ENCODE data around the gene ARL15.

ARL15 gene

DNA sequence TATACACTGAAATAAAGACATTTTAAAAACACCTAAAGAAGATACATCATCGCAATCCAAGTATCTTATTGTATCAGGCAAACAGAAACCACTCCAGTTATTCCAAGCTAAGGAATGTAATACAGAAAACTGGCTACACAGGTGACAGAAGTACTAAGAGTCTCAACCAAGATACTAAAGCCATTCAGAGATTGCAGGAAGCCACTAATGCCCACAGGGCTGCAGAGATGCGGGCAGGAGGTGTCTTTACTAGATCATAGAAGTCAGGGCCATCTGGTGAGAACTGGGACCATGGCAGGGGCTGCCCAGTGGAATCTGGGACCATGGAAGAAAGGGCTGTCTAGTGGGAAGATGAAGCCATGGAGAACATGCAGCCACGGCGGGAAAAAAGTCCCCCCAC lies 384.3 kb downstream of the ARL15 start:
- DNase-seq = no peak

GRCh38 chr5:53924392-53924791 lies 386.0 kb downstream of the ARL15 start:
- no peak for DNase-seq

DNA sequence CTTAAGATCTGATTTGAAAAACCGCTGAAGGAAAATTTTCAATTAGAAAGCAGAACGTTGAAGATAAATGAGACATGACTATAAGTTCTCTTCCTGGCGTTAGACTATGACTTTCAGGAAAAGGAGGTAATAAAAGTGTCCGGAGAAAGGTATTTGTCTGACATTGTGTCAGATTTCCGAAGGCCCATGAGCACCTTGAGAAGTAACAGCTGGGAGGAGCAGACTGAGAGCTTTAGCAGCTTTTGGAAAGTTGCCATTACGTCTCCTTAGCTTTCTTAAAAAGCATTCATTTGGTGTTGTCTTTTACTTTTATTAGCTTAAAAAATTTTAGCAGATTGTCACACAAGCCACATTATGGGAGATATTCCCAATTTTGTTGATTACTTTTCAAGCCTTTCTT lies 386.4 kb downstream of the ARL15 start:
- no peak for DNase-seq

DNA sequence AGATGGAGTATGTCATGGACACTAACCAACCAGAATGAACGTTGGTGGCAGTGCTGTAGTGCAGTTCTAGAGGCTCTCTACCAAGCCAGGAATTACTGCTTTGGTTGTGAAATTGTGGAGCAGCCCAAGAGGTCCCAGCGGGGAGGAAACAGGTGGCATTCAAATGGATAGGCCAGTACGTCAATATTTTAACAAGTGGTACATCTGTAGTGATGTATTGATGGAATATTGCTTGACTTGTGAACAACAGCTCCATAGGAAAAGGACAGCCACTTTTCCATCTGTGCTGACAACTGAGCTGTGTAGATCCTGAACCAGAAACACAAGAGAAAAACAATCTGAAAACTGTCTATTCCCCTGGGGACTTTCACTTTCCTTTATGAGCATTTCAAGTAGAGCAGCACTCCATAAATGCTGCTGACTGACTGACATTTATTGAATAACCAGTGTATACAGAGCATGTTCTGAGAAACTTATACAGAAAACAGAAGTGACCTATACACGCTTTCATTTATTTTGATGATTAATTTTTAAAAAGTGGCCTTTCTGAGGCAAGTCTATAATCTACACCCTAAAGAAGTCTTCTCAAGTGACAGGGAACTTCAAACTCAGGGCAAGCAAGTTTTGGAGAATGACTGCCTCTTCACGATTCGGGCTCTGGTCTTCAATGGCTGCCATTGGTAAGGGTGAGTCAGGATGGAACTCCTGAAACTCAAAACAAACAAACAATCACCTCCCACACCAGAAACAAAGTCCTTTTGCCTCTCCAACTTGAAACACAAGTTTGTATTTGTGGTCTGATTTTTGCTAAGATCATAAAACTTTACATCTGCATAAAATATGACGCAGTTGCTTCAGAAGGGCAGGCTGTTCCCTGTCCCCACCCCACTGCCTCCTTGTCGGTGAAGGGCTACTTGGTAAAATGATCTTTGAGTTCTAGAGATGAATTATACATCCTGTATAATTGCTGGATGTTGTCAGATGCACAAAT lies 387.6 kb downstream of the ARL15 start:
- DNase-seq = no peak

- no peak for DNase-seq
Measured at GRCh38 chr5:53917826-53918225, 392.5 kb downstream of the ARL15 start.

DNA sequence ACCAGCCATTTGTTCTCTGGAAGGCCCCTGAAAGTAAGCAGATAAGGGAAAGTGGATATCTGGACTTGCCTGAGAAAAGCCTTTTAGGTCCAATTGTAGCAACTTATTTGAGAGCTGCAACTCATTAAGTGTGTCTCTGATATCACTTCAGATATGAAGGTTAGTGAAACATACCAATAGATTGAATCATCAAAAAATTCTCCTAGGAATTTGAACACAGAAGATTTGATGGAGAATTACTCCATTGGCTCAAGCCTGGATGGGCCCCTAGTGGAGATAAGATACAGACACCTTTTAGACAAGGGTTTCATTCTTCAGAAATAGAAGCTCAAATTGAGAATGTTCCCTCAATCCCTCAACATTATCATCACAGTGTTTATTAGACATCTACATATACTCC lies 393.3 kb downstream of the ARL15 start:
- DNase-seq = no peak

DNA sequence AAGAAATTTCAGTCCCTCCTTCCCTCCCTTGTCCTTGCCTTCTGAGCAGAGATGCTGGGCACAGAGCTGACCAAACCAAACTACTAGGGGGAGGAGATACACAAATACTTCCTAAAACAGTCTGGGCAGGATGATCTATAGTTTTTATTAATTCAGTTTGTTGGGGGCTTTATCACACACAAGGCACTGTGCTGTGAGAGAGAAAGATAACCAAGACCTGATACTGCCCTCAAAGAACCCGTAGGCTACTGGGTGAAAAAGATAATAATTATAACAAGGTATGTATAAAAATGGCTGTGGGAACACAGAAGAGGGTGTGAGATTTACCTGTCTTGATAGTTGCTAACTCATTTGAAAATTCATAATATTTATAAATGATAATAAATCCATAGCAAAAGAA lies 395.3 kb downstream of the ARL15 start:
- no peak for DNase-seq

DNA sequence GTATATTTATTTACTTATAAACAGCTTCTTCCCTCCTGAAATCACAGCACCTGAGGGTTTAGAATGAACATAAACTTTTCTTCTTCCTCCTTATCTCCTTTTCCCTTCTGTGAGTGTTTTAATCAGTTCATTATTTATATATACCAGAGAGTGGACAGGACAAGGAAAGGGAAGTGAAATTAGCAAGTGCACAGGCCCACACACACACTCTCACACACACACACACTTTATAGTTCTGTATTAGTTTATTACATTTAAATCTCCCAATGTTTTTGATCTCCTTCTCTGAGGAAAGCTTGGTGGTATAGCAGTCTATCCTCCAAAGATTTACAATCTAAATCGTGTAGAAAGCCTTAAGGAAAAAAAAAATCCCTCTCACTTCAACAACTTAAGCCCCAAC lies 396.4 kb downstream of the ARL15 start:
- no peak for DNase-seq

DNA sequence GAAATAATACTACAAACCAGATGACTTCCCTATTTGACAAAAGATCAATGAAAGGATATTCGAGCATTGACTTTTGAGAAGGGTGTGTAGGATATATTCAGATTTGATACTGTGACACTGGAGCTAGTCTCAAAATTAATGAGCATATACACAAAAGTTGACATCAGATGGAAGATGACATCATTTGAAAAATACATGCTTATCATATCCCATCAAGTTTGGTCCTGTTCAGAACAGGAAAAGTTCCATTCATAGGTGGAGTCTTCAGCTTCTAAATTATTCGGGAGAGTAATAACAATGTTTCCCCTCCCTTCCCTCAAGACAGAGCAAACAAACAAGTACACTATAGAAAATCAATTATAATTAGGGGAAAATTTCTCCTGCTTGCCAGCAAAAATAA lies 401.6 kb downstream of the ARL15 start:
- no peak for DNase-seq

DNA sequence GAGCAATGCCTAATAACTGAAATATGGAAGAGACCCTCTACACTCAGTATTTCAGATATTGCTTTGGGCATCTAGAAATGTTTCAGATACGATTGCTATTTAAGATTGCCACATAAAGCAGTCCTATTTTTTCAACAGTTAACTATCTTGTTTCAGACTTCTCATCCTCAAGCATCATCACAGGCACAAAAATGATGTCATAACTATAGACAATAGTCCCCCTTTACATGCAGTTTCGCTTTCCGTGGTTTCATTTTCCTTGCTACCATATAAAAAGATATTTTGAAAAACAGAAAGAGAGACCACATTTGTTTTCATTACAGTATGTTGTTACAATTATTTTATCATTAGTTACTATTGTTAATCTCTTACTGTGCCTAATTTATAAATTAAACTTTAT lies 402.5 kb downstream of the ARL15 start:
- no peak for DNase-seq

DNA sequence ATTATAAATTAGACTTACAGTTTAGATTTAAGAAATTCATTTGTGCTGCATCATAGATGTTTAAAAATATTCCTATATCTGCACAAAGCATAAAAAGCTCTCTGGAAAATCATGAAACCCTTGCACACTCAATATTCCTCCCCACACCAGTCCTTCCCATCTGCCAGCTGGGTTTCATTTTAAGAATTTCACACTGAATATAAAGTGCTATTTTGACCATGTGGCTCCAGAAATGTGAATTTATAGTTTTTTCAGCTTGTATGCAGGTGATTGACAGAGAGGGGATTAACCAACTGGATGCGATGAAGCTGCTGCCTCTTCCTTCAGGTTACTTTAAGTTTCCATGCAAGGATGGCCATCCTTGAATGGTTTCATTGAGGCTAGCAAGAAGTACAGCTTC lies 403.6 kb downstream of the ARL15 start:
- no peak for DNase-seq

GRCh38 chr5:53902296-53902907 lies 408.0 kb downstream of the ARL15 start:
- no peak for DNase-seq

GRCh38 chr5:53900677-53901076 lies 409.7 kb downstream of the ARL15 start:
- no peak for DNase-seq

- DNase-seq = no peak
Measured at GRCh38 chr5:53895091-53895683, 415.2 kb downstream of the ARL15 start.

DNA sequence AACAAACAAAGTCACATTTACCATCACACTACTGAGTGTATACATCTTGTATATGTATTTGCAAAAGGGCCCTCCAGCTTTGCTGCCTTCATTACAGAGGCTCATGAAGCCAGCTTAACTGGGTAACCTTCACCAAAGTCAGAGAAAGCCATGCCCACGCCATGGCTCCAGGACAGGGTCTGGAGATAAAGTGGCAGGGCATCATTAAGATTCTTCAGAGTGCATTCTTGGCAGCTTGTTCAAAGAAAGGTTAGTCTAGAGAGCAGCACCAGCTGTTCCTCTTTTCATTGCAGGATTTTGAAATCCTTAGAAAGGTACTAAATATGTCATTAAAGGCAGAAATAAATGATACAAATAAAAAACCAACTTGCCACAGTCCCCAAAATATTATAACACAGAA lies 416.7 kb downstream of the ARL15 start:
- no peak for DNase-seq

- DNase-seq = no peak
Measured at GRCh38 chr5:53892224-53892623, 418.1 kb downstream of the ARL15 start.

GRCh38 chr5:53891159-53891558 lies 419.2 kb downstream of the ARL15 start:
- DNase-seq = no peak

DNA sequence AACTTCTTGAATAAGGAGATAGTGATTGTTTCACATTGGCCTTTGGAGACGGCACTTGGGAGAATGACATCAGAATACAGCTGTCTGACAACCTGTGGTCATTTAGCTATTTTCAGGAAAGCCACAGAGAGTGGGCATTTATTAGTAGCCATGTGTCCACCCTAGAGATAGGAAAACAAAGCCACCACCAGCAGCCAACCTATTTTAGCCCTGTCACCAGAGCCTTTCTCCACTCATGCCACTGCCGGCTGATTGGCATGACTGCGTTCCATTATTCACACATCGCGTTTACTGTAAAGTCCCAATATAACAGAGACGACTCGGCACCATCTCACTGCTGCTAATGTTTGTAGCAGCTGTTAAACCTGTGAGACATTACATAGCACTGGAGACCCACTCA lies 419.9 kb downstream of the ARL15 start:
- no peak for DNase-seq

- no peak for DNase-seq
Measured at GRCh38 chr5:53884844-53885243, 425.5 kb downstream of the ARL15 start.

- no peak for DNase-seq
Measured at GRCh38 chr5:53884417-53884816, 426.0 kb downstream of the ARL15 start.

GRCh38 chr5:53882676-53883031 lies 427.7 kb downstream of the ARL15 start:
- no peak for DNase-seq

DNA sequence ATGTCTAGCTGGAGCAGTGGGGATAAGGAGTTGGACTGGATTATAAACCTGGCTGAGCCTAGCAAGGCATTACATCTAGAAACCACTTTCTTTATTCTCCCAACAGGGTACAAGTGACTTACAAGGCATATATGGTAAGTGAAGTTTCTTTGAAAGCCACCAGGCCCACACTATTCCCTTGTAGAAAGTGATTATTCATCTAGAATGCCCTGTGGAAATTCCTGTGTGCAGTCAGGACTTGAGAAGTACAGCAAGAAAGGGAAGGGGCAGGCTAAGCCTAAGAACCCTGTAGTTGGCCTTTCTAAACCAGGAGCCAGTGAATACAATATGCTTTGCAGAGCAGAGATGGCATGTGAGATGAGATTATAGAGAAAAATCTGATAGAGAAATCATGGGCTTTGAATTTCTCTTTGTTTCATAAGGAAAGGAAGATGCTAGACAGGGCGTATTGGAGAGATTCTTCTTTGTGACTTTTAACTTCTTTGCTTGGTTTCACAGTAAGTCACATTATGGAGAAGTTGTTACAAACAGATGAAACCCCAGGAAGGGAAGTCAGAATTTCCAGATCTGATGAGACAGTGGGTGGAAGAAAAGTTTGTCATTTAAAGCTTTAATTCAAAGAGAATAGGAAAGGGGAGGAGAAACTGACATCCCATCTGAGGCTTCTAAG lies 428.2 kb downstream of the ARL15 start:
- DNase-seq = no peak

DNA sequence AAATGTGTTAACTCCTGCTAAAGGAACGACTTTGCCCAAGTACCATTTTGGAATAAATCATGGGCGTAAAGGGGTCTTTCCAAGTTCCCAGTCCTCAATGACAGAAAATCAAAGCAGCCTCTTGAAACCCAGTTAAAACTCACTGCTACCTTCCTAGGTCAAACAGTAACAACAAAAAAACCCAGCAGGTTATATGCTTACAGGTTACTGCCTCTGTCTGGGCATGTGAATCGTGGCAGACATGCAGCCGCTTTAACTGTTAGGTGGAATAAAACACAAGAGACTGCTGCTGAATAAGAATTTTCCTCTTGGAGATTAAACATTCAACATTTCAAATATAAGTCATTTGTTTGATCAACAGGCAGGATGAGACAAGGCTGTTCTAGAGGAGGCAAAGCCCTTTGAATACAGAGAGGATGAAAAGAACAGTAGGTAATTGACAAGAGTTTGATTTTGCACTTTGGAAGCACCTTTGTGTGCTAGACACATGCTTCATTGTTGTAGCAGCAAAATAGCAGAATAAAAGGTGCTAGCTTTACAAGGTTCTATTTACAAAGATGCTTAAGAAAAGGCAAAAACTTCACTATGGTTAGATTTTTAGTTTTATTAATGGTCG lies 430.6 kb downstream of the ARL15 start:
- no peak for DNase-seq
